ENCODE data around the gene CFAP52.

DNA sequence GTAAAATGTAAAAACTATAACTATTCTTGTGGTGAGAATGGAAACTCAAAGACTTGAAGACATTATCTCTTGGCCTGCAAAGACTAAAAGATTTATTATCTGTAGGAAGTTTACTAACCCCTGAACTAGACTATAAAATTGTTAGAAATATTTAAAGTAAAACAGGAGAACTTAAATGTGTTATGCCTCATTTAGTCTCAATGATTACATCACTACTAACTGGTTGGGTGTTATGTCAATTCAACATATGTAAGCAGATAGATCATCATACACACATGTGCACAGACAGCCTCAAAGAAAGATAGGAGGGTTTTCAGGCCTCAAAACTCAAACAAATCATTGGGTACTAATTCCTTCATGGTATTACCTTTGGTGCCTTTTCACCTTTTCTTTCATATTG is 8.4 kb upstream of the CFAP52 start:
- TF ChIP-seq, protein P1, sequence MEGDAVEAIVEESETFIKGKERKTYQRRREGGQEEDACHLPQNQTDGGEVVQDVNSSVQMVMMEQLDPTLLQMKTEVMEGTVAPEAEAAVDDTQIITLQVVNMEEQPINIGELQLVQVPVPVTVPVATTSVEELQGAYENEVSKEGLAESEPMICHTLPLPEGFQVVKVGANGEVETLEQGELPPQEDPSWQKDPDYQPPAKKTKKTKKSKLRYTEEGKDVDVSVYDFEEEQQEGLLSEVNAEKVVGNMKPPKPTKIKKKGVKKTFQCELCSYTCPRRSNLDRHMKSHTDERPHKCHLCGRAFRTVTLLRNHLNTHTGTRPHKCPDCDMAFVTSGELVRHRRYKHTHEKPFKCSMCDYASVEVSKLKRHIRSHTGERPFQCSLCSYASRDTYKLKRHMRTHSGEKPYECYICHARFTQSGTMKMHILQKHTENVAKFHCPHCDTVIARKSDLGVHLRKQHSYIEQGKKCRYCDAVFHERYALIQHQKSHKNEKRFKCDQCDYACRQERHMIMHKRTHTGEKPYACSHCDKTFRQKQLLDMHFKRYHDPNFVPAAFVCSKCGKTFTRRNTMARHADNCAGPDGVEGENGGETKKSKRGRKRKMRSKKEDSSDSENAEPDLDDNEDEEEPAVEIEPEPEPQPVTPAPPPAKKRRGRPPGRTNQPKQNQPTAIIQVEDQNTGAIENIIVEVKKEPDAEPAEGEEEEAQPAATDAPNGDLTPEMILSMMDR (IDR thresholded peaks at IDR 0.05; ENCODE audit: insufficient read depth, low read length, poor library complexity, severe bottlenecking), result no peak
- TF ChIP-seq EZH2phosphoT487 (conservative IDR thresholded peaks at IDR 0.05; ENCODE audit: low read length), result no peak
